Muscle of arm (tissue), 14 donors: ENCODE results near the gene PVR. TPM values are rescaled to one million over a fixed set of nuclear protein-coding genes. Genes with fewer than 3 reads are reported as not detected.
A peak's percentile ranks its signal among the peaks of the same experiment; 100 is the strongest.
"Not testable (repeated sequence)": the region's sequence is repeated elsewhere in the genome, so short reads cannot be mapped to it uniquely, and the experiment has no call there.

Source experiments
- DNase-seq: peaks from one replicate; pipeline ENCODE4 v3.0.0-alpha.2; 2013
- long read RNA-seq, 11 donors: transcript quantifications; one replicate each; lab custom pipeline, GENCODE V29; 2026
- polyA plus RNA-seq, 12 donors: library from polyadenylated mRNA; unstranded; fragments of 120-200 nt; gene quantifications; one replicate each; pipeline ENCODE4 v1.2.1, GENCODE V29; 2013; ENCODE audit not compliant: insufficient read length in 12 of 12

PVR gene
- polyA plus RNA-seq = 10 to 100 TPM in 11 of 12 donors, not detected in 1; 19.4 to 28.7 (median 21.1) TPM
- long read RNA-seq, donor 1, transcript PVR-205 (8 exons, 3,325 nt) = major isoform, 8 of 12 reads
- long read RNA-seq, donor 1, partial matches to known transcripts = 0 of 12 reads
- long read RNA-seq, donor 1, other reads (novel, unspliced or antisense) = 0 of 12 reads
- long read RNA-seq, donor 2, partial matches to known transcripts = 0 of 1 reads
- long read RNA-seq, donor 2, other reads (novel, unspliced or antisense) = 0 of 1 reads
- long read RNA-seq, donor 3, partial matches to known transcripts = 0 of 1 reads
- long read RNA-seq, donor 3, other reads (novel, unspliced or antisense) = 0 of 1 reads
- long read RNA-seq, donor 4, partial matches to known transcripts = 0 of 1 reads
- long read RNA-seq, donor 4, other reads (novel, unspliced or antisense) = 0 of 1 reads
- long read RNA-seq, donor 5, partial matches to known transcripts = 0 of 6 reads
- long read RNA-seq, donor 5, other reads (novel, unspliced or antisense) = 0 of 6 reads
- long read RNA-seq, donor 6, partial matches to known transcripts = 0 of 2 reads
- long read RNA-seq, donor 6, other reads (novel, unspliced or antisense) = 0 of 2 reads
- long read RNA-seq, donor 7, partial matches to known transcripts = 0 of 1 reads
- long read RNA-seq, donor 7, other reads (novel, unspliced or antisense) = 0 of 1 reads
- long read RNA-seq, donor 8, partial matches to known transcripts = 0 of 6 reads
- long read RNA-seq, donor 8, other reads (novel, unspliced or antisense) = 0 of 6 reads
- long read RNA-seq, donor 9, partial matches to known transcripts = 0 of 1 reads
- long read RNA-seq, donor 9, other reads (novel, unspliced or antisense) = 0 of 1 reads
- long read RNA-seq, donor 10, partial matches to known transcripts = 0 of 3 reads
- long read RNA-seq, donor 10, other reads (novel, unspliced or antisense) = 0 of 3 reads
- long read RNA-seq, donor 11, partial matches to known transcripts = 0 of 2 reads
- long read RNA-seq, donor 11, other reads (novel, unspliced or antisense) = 0 of 2 reads

GRCh38 chr19:44643605-44644401, at the start of gene PVR:
PVR (plus strand) TSS chr19:44643910; CDS start chr19:44644097, 187 bp downstream.
- peak; percentile 64 for DNase-seq

GRCh38 chr19:44596428-44597130, 47.1 kb upstream of the PVR start:
- no peak for DNase-seq

GRCh38 chr19:44597131-44597491, 46.6 kb upstream of the PVR start:
- no peak for DNase-seq

- DNase-seq = no peak
Observed at GRCh38 chr19:44598355-44598754, 45.4 kb upstream of the PVR start.

GRCh38 chr19:44598880-44599279, 44.8 kb upstream of the PVR start:
- DNase-seq = no peak

GRCh38 chr19:44600466-44600865, 43.2 kb upstream of the PVR start:
- no peak for DNase-seq

- DNase-seq = no peak
Observed at GRCh38 chr19:44602081-44602480, 41.6 kb upstream of the PVR start.

- DNase-seq = no peak
Observed at GRCh38 chr19:44603201-44603945, 40.3 kb upstream of the PVR start.

GRCh38 chr19:44604241-44604640, 39.5 kb upstream of the PVR start:
- DNase-seq = no peak

GRCh38 chr19:44605547-44605946, 38.2 kb upstream of the PVR start:
- no peak for DNase-seq

- DNase-seq = no peak
Observed at GRCh38 chr19:44607049-44607448, 36.7 kb upstream of the PVR start.

- DNase-seq = no peak
Observed at GRCh38 chr19:44607917-44608316, 35.8 kb upstream of the PVR start.

- DNase-seq = no peak
Observed at GRCh38 chr19:44608391-44608821, 35.3 kb upstream of the PVR start.

- no peak for DNase-seq
Observed at GRCh38 chr19:44609219-44609618, 34.5 kb upstream of the PVR start.

- not testable (repeated sequence) for DNase-seq
Observed at GRCh38 chr19:44610497-44610896, 33.2 kb upstream of the PVR start.

GRCh38 chr19:44611812-44612295, 31.9 kb upstream of the PVR start:
- no peak for DNase-seq

GRCh38 chr19:44613295-44614178, 30.2 kb upstream of the PVR start, which contains the start of gene IGSF23:
IGSF23 (plus strand) TSS chr19:44613563; CDS start chr19:44613646, 83 bp downstream.
- no peak for DNase-seq

GRCh38 chr19:44614313-44614712, 29.4 kb upstream of the PVR start:
- DNase-seq = no peak

GRCh38 chr19:44615863-44616247, 27.9 kb upstream of the PVR start:
- no peak for DNase-seq
